Ramos (cell line): Measurements from ENCODE around the gene ST3GAL6.

ENCODE experiments used
- in situ Hi-C: fragments of 300-500 bp; cut with MboI; formaldehyde crosslinking; loops from one replicate; pipeline ENCODE4 v1.14.3; 2022; ENCODE audit warnings: low sequenced_read_pairs; ENCODE audit not compliant: unreplicated experiment

Gene ST3GAL6

DNA sequence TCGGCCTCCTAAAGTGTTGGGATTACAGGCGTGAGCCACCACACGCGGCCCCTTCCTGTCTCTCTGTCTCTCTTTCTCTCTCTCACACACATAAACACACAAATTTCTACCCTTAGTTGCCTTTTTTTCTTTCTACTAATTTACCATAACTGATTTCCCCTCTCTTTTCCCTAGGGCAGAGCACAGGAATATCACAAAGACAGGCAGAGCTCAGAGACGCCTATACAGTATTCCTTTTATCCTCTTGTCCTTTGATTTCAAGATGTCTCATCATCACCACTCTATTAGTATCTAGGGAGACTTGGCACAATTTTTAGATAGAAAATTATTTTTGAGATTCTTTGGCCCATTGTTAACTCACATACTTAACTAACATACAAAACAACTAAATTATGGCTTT, 25.8 kb upstream of the ST3GAL6 start:
- in situ Hi-C loops: no loop called here

DNA sequence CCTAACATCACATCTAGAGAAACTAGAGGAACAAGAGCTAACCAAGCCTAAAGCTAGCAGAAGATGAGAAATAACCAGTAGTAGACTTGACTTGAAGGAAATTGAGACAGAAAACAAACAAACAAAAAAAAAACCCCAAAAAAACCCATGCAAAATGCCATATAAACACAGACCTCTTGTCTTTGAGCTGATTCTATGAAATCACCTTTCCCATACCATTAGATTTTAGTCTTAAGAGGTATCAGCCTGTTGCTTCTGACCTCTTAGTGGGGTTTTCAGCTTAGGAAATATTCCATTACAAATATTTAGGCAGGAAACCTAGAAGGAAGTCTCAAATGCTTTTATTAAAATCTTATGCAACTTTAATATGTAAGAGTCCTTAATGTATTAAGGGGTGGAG, 23.9 kb upstream of the ST3GAL6 start:
- in situ Hi-C loops: no loop called here

DNA sequence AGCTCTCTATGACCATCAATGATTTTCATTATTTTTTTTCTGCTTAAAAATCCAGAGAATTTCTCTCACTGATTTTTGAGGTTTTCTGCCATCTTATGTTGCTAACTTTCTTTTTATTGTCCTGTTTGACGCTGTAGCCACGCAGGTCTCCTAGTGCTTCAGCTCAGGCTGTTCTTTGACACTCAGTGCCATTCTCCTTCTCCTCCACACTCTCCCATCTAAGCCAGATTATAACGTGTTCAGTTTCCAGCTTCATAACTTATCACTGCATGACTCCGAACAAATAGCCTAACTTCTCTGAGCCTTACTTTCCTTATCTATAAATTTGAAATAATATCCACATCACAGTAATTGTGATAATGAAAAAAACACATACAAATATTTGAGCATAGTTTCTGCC, 22.8 kb upstream of the ST3GAL6 start:
- in situ Hi-C loops: no loop called here

GRCh38 chr3:98741121-98741716, 21.9 kb upstream of the ST3GAL6 start:
- in situ Hi-C loops: no loop called here

DNA sequence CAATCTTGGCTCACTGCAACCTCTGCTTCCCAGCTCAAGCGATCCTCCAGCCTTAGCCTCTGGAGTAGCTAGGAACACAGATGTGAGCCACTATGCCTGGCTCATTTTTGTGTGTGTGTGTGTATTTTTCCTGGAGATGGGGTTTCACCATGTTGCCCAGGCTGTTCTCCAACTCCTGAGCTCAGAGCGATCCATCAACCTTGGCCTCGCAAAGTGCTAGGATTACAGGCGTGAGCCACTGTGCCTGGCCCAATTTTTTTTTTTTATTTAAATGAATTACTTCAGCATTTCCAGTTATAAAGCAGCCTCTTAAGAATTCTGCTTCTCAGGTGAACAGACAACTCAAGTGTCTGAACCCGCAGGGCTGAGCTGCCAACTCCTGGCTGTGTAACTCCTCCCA, 20.1 kb upstream of the ST3GAL6 start:
- in situ Hi-C loops: no loop called here

- in situ Hi-C loops: no loop called here
Measured at GRCh38 chr3:98744283-98744682, 18.9 kb upstream of the ST3GAL6 start.

DNA sequence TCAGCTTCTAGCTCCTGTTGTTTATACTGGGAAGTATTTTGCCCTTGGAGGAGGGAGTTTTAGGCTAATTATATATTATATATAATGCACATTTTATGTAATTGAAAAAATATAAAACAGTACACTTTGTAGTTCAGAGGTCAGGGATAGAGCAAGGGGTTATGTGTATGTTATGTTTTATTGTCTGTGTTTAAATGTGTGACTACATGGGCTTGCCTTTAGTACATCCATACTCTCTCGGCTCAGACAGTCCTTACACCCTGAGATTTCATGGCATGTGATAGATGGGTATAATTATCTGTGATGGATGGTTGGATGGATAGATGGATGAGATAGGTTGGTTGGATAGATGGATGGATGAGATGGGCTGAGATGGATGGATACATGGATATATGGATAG, 17.4 kb upstream of the ST3GAL6 start:
- in situ Hi-C loops: no loop called here

GRCh38 chr3:98746122-98746521, 17.0 kb upstream of the ST3GAL6 start:
- in situ Hi-C loops: no loop called here

- in situ Hi-C loops: no loop called here
Measured at GRCh38 chr3:98746882-98747281, 16.3 kb upstream of the ST3GAL6 start.

DNA sequence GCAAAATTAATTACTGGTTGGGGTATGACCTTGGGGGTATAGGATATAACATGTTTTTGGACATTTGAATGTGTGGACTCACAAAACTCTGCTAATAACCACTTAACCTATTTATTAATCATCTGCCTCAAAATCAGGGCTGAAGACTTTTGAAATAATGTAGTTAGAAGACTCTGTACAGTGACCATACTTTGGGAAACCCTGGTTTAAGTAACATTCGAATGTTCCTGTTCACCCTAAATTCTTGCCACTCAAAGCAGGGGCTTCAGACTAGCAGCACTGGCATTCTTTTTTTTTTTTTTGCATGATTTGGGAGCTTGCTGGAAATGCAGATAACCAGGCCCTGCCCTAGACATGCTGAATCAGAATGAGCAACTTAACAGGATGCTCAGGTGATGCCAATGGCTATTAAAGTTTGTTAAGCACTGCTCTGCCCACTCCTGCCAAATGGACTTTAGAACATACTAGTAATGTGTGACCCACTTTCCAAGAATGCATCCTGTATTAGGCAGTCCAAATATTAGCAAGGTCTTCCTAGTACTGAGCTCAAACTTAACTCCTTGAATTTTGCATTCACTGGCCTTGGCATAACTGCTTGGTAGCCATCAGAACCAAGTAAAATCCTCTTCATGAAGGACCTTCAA, 12.7 kb upstream of the ST3GAL6 start:
- in situ Hi-C loops: no loop called here

GRCh38 chr3:98754483-98754882, 8.7 kb upstream of the ST3GAL6 start:
- in situ Hi-C loops: no loop called here

DNA sequence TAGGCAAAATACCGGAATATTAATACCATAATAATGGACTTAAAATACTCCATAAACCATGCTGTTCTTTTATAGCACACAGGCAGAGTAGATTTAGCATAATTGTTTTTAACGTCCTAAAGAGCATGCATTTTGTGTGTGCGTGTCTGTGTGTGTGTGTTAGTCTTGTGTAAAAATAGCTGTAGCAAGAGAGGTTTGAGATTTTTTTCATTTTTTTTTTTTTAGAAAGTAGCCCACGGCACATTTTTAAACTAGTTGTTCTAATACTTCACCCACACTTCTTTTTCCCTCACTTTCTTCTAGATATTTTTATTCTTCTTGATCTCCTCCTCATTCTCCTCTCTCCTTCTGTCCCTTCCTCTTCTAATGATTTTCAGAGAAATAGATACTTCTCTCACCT, 7.5 kb upstream of the ST3GAL6 start:
- in situ Hi-C loops: no loop called here

- in situ Hi-C loops: no loop called here
Measured at GRCh38 chr3:98759629-98760028, 3.5 kb upstream of the ST3GAL6 start.

- in situ Hi-C loops: no loop called here
Measured at GRCh38 chr3:98761643-98762229, 1.4 kb upstream of the ST3GAL6 start.

- in situ Hi-C loops: no loop called here
Measured at GRCh38 chr3:98763819-98764418, 779 bp downstream of the ST3GAL6 start.

- in situ Hi-C loops: no loop called here
Measured at GRCh38 chr3:98764472-98764884, 1.3 kb downstream of the ST3GAL6 start.

DNA sequence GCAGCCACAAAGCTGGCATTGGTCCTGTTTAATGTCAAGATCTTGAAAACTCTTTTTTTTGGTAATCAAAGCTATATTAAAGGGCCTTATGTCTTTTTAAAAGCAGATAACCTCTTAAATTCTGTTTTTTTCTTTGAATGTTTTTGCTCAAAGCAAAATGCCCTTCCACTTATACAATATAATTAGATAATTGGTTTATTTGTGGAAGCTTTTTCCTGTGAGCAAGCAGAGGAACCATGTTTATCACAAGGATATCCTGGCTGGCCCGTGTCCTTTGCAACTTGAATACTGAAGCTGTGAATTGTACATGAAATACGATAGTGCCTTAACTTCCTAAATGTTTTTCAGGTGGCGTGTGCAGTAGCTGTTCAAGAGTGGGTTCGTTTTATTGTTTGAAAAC, 2.6 kb downstream of the ST3GAL6 start:
- in situ Hi-C loops: no loop called here

- in situ Hi-C loops: no loop called here
Measured at GRCh38 chr3:98766924-98767323, 3.8 kb downstream of the ST3GAL6 start.

GRCh38 chr3:98768961-98769360, 5.8 kb downstream of the ST3GAL6 start:
- in situ Hi-C loops: no loop called here

DNA sequence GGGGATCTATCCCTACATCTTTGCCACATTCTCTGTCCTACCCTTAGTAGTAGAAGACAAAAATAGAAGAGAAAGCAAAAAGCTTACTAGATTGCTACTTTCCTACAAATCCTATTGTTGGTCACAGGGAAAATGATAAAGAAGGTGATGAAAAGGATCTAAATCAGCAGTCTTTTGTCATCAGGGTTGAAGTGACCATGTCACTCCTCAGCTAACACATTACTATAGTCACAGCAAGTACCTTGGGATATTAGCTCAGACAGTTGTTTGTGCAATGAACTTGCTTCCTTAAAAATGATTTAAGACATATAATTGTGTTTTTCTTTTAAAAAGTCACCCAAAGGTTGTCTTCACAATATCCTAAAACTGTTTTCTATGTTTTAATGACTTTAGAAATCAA, 6.3 kb downstream of the ST3GAL6 start:
- in situ Hi-C loops: no loop called here

DNA sequence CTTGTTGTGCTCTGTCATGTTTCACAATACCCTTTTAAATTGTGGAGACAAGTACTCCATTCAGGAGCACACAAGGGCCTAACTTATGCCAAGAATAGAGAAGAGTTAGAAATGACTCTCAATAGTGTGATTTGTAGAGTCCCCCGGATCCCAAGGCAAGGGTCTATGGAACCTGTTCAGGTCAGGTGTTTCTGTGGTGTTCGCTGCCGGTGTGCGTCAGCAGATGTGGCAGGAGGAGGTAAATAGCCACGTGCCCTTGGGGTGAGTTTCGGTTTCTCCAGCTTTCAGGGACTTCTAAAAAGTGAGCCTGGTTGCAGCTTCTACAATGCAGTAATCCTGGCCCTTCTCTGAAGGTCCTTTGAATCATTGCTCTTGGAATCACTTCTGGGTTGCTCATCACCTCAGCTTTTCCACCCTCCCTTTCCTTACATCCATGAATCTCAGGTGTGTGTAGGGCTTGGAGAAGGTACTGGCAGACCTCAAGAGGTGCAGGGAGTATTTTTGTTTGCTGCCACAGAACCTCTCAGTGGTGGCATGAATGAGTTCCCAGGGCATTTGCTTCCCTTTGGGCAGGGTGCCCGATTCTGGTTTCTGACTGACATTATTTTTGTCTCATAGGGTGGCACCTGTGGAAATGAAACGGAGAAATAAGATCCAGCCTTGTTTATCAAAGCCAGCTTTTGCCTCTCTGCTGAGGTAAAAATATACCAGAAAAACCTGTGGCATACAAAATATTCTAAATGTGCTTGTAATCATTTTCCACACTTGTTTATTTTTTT, 7.3 kb downstream of the ST3GAL6 start:
- in situ Hi-C loops: no loop called here
